Measurements from ENCODE around the gene IFI44L. TPM values are rescaled to one million over a fixed set of nuclear protein-coding genes. Genes with fewer than 3 reads are reported as not detected.

The IFI44L gene
- total and polyA plus RNA-seq, 2 of the 13 experiments (the other 11 are each of a cell fraction or from before 2014, with no cell fraction given) = 0.04 TPM

- no peaks in the 10 kb centered on the region for H3K79me2 ChIP-seq (ENCODE audit: insufficient read depth, low read length)
- ATAC-seq (no peak), FAIRE-seq (no peak), DNase-seq (ENCODE audit: low spot score) (no peak)
- no peaks in the 10 kb centered on the region for H3K27me3 ChIP-seq (ENCODE audit: control insufficient read depth in 1 of 2, insufficient read depth in 2 of 2, low read length in 2 of 2)
- H3K4me1 ChIP-seq (ENCODE audit: insufficient read depth, low read length) = no peaks in the 10 kb centered on the region
- intact Hi-C loops (cut with micrococcal nuclease; ENCODE audit: unreplicated experiment) = no loop called here
- H4K20me1 ChIP-seq (ENCODE audit: insufficient read depth, low read length) = no peaks in the 10 kb centered on the region
- no peak overlapping the region for H3K27ac ChIP-seq (ENCODE audit: extremely low read length, insufficient read depth, low read length)
- no peaks in the 10 kb centered on the region for H3K9me3 ChIP-seq (ENCODE audit: low read length)
- H3K9ac ChIP-seq (ENCODE audit: insufficient read depth, low read depth, low read length) = no peak overlapping the region
- TF ChIP-seq HNF4G (IDR thresholded peaks at IDR 0.05; ENCODE audit: borderline replicate concordance, low read depth, low read length) (no peak), HNF4G (CRISPR knock-in tag; IDR thresholded peaks at IDR 0.05; ENCODE audit: borderline replicate concordance, low read depth) (no peak), SRSF1 (optimal IDR thresholded peaks at IDR 0.05; ENCODE audit: low read depth, low read length) (no peak), IKZF4 (CRISPR knock-in tag; IDR thresholded peaks at IDR 0.05; ENCODE audit: borderline replicate concordance, low read depth, not compliant biosample characterization) (no peak), DNMT3B (CRISPR knock-in tag; conservative IDR thresholded peaks at IDR 0.05) (no peak), PRMT3 (CRISPR knock-in tag; IDR thresholded peaks at IDR 0.05; ENCODE audit: borderline replicate concordance, low read depth) (no peak), NRL (CRISPR knock-in tag; IDR thresholded peaks at IDR 0.05; ENCODE audit: borderline replicate concordance) (no peak), TOPORS (CRISPR knock-in tag; IDR thresholded peaks at IDR 0.05) (no peak), ZBTB7A (CRISPR knock-in tag; IDR thresholded peaks at IDR 0.05) (no peak), JUN (CRISPR knock-in tag; IDR thresholded peaks at IDR 0.05) (no peak), ZMYM2 (CRISPR knock-in tag; IDR thresholded peaks at IDR 0.05) (no peak), TFDP1 (CRISPR knock-in tag; IDR thresholded peaks at IDR 0.05; ENCODE audit: borderline replicate concordance) (no peak), ZNF788 (CRISPR knock-in tag; IDR thresholded peaks at IDR 0.05; ENCODE audit: borderline replicate concordance) (no peak), FOXC1 (CRISPR knock-in tag; IDR thresholded peaks at IDR 0.05; ENCODE audit: borderline replicate concordance) (no peak), CBFB (CRISPR knock-in tag; IDR thresholded peaks at IDR 0.05) (no peak)
- no peaks in the 10 kb centered on the region for H3K36me3 ChIP-seq (replicated peaks in 1 of 2; ENCODE audit: control insufficient read depth in 1 of 2, insufficient read depth in 2 of 2, low read length in 2 of 2)
- ChIA-PET CTCF (ENCODE audit: low intra/inter-chr PET ratio, low total read pairs) (no interaction called here), POLR2A (no interaction called here)
- no peak overlapping the region for H3K4me3 ChIP-seq (replicated peaks in 1 of 3; ENCODE audit: insufficient read depth in 1 of 3, low read depth in 2 of 3, low read length in 3 of 3)
- 0% methylated on average over 1 of the region's 1 CpG for WGBS (ENCODE audit: low lambda C conversion rate)
- H3K4me2 ChIP-seq (ENCODE audit: low read depth, low read length) = no peak overlapping the region
- in situ Hi-C loops (cut with HindIII; ENCODE audit: extremely low pct_ligation_motif_present, low pct_unique_long_range_greater_than_20kb) = no loop called here
- no TSS peak for BruUV-seq (replicated peaks)
- H2AFZ ChIP-seq (ENCODE audit: low read length) = no peak overlapping the region
Observed at GRCh38 chr1:78587211-78587610, 33.0 kb upstream of the IFI44L start.
